ENCODE data around the gene BAIAP2L1. TPM values are rescaled to one million over a fixed set of nuclear protein-coding genes. Genes with fewer than 3 reads are reported as not detected.

BAIAP2L1 gene
- total and polyA plus RNA-seq, 9 of the 15 experiments (the other 6 are each of a cell fraction or from before 2014, with no cell fraction given): 4.2 to 29.8 (median 15.5) TPM

GRCh38 chr7:98423043-98423442 is 22.2 kb upstream of the BAIAP2L1 start (continued):
- TF ChIP-seq RAD51 (IDR thresholded peaks at IDR 0.05; ENCODE audit: borderline replicate concordance, low read depth): peak; percentile 76; the same call in 1 of the 2 replicates
- TF ChIP-seq USF1 (CRISPR knock-in tag; IDR thresholded peaks at IDR 0.05): peak; percentile 67
- TF ChIP-seq TCF3 (CRISPR knock-in tag; IDR thresholded peaks at IDR 0.05): no peak
- no peak for TF ChIP-seq NR3C1 (CRISPR knock-in tag; IDR thresholded peaks at IDR 0.05)
- TF ChIP-seq CEBPG (CRISPR knock-in tag; IDR thresholded peaks at IDR 0.05): no peak
- 0 out of 4 replicates have a peak, but pooled peaks of 1 of the 2 experiments have one; percentile 13 for TF ChIP-seq CEBPG (tag; conservative IDR thresholded peaks at IDR 0.05 in 1 of 2, IDR thresholded peaks at IDR 0.05 in 1 of 2)
- TF ChIP-seq, protein P1, sequence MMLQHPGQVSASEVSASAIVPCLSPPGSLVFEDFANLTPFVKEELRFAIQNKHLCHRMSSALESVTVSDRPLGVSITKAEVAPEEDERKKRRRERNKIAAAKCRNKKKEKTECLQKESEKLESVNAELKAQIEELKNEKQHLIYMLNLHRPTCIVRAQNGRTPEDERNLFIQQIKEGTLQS (IDR thresholded peaks at IDR 0.05): peak; percentile 75
- TF ChIP-seq, protein P1 (CRISPR knock-in tag; conservative IDR thresholded peaks at IDR 0.05): no peak; the same call in 1 of the 2 replicates
